ENCODE data around the gene PTPRF.

- no peak for TF ChIP-seq POLR2A (IDR thresholded peaks at IDR 0.05; ENCODE audit: low read depth, low read length)
- TF ChIP-seq POLR2AphosphoS5 (IDR thresholded peaks at IDR 0.05; ENCODE audit: low read depth, low read length): no peak
Observed at GRCh38 chr1:43637267-43637666, 106.6 kb downstream of the PTPRF start.
